OCI-LY3 (cell line): Measurements from ENCODE around the gene GNS.

ENCODE experiments used
- CTCF ChIP-seq: fragments of 200-600, 300-600 bp; sonication (generic); IDR thresholded peaks from 2 replicates; pipeline ENCODE4 v1.5.1; 2014; ENCODE audit warnings: antibody characterized with exemption, low read length, low read depth
- EZH2phosphoT487 ChIP-seq: fragments of 200-600 bp; shearing (Covaris generic); IDR thresholded peaks from 2 replicates; pipeline ENCODE4 v1.6.1; 2018; ENCODE audit warnings: antibody characterized with exemption, mixed run types, low read depth

GRCh38 chr12:64791036-64791435 is 31.8 kb upstream of the GNS start:
- TF ChIP-seq EZH2phosphoT487 (no peak), CTCF (no peak)
